ENCODE data around the gene KY.

Gene KY

DNA sequence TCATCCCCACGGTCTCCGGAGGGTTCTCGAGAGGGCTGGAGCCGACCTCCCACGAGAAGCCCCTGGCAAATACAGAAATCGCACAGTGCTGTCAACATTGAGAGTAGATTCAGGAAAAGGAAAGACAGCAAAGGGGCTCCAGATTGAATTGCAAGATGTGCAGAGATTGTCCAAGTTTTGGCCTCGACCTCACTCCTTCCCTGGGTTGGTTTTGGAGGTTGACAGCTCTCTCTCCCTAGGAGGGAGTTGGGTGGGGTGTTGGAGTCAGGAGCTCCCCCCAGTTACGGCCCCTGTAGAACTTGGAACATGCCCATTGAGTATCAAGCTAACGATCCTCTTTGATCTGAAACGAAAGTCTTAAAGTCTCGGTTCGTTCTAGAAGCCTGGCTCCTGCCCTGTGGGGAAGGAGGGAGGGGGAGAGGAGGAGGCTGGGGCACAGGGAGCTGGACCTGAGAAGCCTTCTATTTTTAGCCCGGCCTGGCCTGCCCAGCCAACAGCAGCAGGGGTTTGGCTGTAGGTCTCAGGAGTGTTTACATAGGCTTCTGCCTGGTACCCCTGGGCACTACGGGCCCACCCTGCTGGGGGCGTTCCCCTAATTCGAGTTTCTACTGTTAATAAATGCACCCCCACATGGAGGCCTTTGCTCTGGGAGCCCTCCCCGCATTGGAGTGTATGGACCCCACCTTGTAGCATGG lies 672 bp upstream of the KY start:
- H3K4me1 ChIP-seq (ENCODE audit: control insufficient read depth, insufficient read depth, low read length) = peaks cover 7% of the 10 kb centered on the region
- no peak overlapping the region for H3K9ac ChIP-seq (ENCODE audit: low read length)
- peak overlapping the region; percentile 17 for H3K4me3 ChIP-seq (ENCODE audit: low read length)

DNA sequence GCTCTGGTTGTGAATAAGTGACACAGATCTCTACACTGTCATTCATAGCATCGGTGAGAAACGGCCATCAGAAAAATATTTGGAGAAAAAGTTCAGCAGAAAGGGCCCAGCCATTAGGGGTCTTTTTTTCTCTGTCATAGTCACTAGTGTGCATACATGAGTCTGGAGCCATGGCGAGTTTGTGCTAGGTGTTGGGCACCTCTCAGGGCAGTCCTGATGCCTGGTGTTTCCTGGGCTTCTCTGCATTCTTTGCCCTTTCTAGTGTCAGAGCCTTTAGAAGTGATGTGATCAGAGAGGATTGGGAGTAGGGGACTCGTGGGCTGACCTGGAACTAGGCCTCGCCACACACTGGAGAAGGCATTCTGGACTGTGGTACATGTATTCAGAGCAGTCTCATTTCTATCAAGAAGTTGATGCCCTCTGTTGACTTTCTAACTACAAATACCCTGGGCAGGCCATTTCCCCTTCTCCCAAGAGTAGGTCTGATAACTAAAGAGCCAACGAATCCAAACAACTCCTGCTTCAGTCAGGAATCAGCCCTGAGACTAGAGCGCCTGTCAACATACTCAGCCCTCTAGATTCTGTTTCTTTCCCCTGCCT lies 1.6 kb downstream of the KY start:
- H3K9me3 ChIP-seq (ENCODE audit: control insufficient read depth, low read length) = no peaks in the 10 kb centered on the region
- H3K36me3 ChIP-seq (ENCODE audit: control insufficient read depth, insufficient read depth, low read length) = no peaks in the 10 kb centered on the region
- H3K9ac ChIP-seq (ENCODE audit: low read length) = no peak overlapping the region
- peaks cover 16% of the 10 kb centered on the region for H3K27me3 ChIP-seq (ENCODE audit: control insufficient read depth, insufficient read depth, low read length)
- peaks cover 7% of the 10 kb centered on the region for H3K4me1 ChIP-seq (ENCODE audit: control insufficient read depth, insufficient read depth, low read length)
- no peak overlapping the region for H3K4me3 ChIP-seq (ENCODE audit: low read length)

More for the DNA sequence above, 672 bp upstream of the KY start:
- no peaks in the 10 kb centered on the region for H3K9me3 ChIP-seq (ENCODE audit: control insufficient read depth, low read length)
- H3K27me3 ChIP-seq (ENCODE audit: control insufficient read depth, insufficient read depth, low read length) = peaks cover 16% of the 10 kb centered on the region
- H3K36me3 ChIP-seq (ENCODE audit: control insufficient read depth, insufficient read depth, low read length) = no peaks in the 10 kb centered on the region

DNA sequence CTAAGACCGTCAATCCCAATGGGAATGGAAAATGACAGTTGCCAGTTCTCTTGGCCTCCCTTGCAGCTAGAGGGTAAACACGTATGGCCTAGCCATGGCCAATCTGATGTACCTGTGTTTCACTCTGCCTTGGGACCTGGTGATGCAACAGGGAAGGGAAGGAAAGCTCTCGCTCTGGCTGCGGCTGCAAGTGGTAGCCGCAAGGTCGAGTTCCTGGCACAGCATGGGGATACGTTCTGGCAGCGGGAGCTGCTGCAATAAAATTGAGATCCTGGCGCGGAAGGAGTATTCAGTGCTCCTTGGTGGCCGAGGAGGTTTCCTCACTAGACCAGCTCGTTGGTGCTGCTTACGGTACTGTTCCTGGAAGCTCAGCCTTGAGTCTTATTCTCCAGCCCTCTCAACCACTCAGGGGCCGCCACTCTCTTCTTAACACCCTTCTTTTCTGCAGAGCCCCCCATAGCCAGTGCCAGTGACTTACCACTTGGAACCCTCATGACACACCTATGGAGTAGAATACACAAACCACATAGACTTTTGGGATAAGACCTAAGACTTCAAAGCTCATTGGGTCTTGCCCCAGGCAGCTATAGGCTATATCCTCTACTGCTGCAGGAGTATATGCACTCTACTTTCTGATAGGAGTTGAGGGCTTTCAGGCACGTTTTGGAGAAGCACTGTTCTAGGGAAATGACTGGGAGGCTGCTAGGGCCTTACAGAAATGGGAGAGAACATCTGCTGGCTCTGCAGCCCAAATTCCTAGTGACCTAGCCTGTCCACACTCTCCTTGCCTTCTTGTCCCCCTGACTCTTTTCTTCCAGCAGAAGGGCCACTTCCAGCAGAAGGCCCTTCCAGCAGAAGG lies 2.7 kb downstream of the KY start:
- Histone ChIP-seq H3K27me3 (ENCODE audit: control insufficient read depth, insufficient read depth, low read length) (peaks cover 16% of the 10 kb centered on the region), H3K9ac (ENCODE audit: low read length) (no peak overlapping the region), H3K4me3 (ENCODE audit: low read length) (no peak overlapping the region), H3K4me1 (ENCODE audit: control insufficient read depth, insufficient read depth, low read length) (peaks cover 7% of the 10 kb centered on the region), H3K9me3 (ENCODE audit: control insufficient read depth, low read length) (no peaks in the 10 kb centered on the region), H3K36me3 (ENCODE audit: control insufficient read depth, insufficient read depth, low read length) (no peaks in the 10 kb centered on the region)

DNA sequence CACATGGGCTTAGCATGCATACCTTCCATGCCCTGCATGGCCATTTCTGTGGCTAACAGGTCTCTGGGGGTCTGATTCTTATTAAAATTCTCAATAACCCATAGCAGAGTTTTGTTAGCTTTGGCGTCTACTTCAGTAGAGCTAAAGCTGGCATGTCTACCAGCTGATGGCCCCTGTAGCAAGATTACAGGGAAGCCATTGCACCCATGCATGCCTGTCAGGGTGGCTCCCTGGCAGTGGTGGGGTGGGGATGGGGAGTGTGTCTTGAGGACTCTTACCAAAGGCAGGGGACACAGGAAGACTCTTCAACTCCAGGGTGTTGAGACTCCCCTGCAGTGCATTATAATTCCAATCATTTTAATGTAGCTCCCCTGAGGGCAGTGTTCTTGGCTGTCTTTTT lies 4.7 kb downstream of the KY start:
- H3K4me3 ChIP-seq (ENCODE audit: low read length) = no peak overlapping the region
- no peaks in the 10 kb centered on the region for H3K36me3 ChIP-seq (ENCODE audit: control insufficient read depth, insufficient read depth, low read length)
- peaks cover 2% of the 10 kb centered on the region for H3K4me1 ChIP-seq (ENCODE audit: control insufficient read depth, insufficient read depth, low read length)
- H3K9me3 ChIP-seq (ENCODE audit: control insufficient read depth, low read length) = no peaks in the 10 kb centered on the region
- peaks cover 4% of the 10 kb centered on the region for H3K27me3 ChIP-seq (ENCODE audit: control insufficient read depth, insufficient read depth, low read length)
- no peak overlapping the region for H3K9ac ChIP-seq (ENCODE audit: low read length)

- Histone ChIP-seq H3K4me3 (ENCODE audit: low read length) (no peak overlapping the region), H3K27me3 (ENCODE audit: control insufficient read depth, insufficient read depth, low read length) (no peaks in the 10 kb centered on the region), H3K36me3 (ENCODE audit: control insufficient read depth, insufficient read depth, low read length) (no peaks in the 10 kb centered on the region), H3K9ac (ENCODE audit: low read length) (no peak overlapping the region), H3K9me3 (ENCODE audit: control insufficient read depth, low read length) (no peaks in the 10 kb centered on the region), H3K4me1 (ENCODE audit: control insufficient read depth, insufficient read depth, low read length) (no peaks in the 10 kb centered on the region)
These were observed 5.3 kb downstream of the KY start for GRCh38 chr3:134645515-134645914.

DNA sequence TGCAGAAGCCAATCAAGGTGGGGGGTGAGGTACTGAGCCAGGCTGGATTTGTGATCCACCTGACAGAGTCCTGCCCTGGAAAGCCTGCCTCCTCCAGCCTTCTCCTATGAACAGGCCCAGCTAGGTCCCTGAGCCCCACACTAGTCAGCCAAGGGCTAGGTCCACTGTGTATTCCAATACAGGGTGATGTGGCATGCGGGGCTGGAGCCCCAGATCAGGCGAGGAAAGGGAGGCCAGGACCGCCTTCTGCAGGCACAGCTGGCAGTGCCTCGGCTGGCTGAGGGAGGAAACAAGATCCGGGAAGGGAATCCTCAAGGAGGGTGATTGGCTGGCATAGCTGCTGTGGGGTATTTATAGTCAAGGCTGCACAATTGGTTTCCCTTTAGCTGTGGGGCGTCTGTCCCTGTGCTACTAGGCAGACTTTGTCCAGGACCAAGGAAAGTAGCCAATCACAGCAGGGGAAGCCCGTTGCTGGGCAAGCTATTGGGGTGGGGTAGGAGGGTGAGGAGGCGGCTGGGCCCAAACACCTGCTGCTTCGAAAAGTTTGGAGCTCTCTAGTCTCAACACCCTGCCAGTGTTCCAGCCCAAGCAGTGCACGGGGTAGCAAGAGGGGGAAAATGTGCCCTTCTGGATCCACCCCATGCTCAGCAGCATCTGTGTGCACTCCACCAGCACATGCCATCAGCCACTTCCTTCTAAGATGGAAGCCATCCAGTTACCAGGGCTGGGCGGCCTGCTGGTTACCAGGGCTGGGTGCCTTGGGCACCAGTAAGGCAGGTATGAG lies 5.9 kb downstream of the KY start:
- H3K36me3 ChIP-seq (ENCODE audit: control insufficient read depth, insufficient read depth, low read length) = no peaks in the 10 kb centered on the region
- H3K9me3 ChIP-seq (ENCODE audit: control insufficient read depth, low read length) = no peaks in the 10 kb centered on the region
- H3K4me1 ChIP-seq (ENCODE audit: control insufficient read depth, insufficient read depth, low read length) = no peaks in the 10 kb centered on the region
- H3K27me3 ChIP-seq (ENCODE audit: control insufficient read depth, insufficient read depth, low read length) = no peaks in the 10 kb centered on the region
- no peak overlapping the region for H3K4me3 ChIP-seq (ENCODE audit: low read length)
- H3K9ac ChIP-seq (ENCODE audit: low read length) = no peak overlapping the region

DNA sequence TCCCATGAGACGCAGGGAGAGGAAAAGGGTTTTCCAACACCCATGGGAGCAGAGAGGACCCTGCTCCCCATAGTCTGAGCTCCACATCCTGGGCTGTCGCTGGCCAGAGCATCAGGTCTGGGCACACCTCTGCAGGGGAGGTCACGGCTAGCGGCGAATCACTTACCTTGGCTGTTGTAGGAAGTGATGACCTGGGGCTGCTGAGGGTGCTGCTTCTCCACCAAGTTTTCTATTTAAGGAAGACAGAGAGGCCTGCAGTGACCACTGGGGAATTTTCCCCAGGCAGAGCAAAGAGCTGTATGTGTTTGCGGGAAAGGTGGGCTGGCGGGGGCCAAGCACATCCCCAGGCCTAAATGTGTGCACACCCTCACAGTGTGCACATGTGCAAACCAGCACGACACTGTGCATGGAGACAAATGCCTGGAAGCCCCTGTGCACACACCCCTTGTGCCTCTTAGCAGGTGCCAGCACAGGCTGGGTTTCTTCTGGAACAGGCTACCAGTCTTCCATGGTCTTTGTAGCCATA lies 7.6 kb downstream of the KY start:
- no peaks in the 10 kb centered on the region for H3K36me3 ChIP-seq (ENCODE audit: control insufficient read depth, insufficient read depth, low read length)
- no peak overlapping the region for H3K9ac ChIP-seq (ENCODE audit: low read length)
- no peaks in the 10 kb centered on the region for H3K4me1 ChIP-seq (ENCODE audit: control insufficient read depth, insufficient read depth, low read length)
- no peak overlapping the region for H3K4me3 ChIP-seq (ENCODE audit: low read length)
- no peaks in the 10 kb centered on the region for H3K27me3 ChIP-seq (ENCODE audit: control insufficient read depth, insufficient read depth, low read length)
- no peaks in the 10 kb centered on the region for H3K9me3 ChIP-seq (ENCODE audit: control insufficient read depth, low read length)

- Histone ChIP-seq H3K4me3 (ENCODE audit: low read length) (no peak overlapping the region), H3K27me3 (ENCODE audit: control insufficient read depth, insufficient read depth, low read length) (no peaks in the 10 kb centered on the region), H3K9me3 (ENCODE audit: control insufficient read depth, low read length) (no peaks in the 10 kb centered on the region), H3K4me1 (ENCODE audit: control insufficient read depth, insufficient read depth, low read length) (no peaks in the 10 kb centered on the region), H3K9ac (ENCODE audit: low read length) (no peak overlapping the region), H3K36me3 (ENCODE audit: control insufficient read depth, insufficient read depth, low read length) (no peaks in the 10 kb centered on the region)
These were observed 8.2 kb downstream of the KY start for GRCh38 chr3:134642445-134643149.

DNA sequence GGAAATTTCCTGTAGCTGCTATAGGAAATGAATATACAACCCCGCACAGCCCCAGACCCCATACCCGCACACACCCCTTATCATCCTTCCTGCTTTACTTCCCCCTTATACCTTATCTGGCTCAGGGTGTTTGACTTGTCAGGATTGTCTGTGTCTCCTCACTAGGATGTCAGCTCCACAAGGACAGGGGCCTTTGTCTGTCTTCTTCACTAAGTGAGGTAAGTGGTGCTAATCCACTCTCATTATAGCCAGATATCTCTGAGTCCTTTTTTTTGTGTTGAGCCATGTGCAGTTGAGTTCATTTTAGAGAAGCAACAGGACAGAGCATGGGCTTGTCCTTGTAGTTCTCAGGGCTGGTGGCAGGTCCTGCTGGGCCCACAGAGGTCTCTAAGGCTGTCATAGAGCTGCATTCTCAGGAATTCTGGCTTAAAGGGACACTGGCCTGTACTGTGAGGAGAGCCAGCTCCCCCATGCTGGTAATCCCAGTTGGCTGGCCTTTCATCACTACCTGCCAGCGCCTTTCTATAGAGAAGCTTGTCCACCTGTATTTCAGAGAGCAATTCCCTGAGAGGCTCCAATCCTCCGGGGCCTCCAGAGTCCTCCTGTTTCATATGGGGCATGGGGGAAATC lies 9.0 kb downstream of the KY start:
- H3K4me1 ChIP-seq (ENCODE audit: control insufficient read depth, insufficient read depth, low read length) = no peaks in the 10 kb centered on the region
- H3K36me3 ChIP-seq (ENCODE audit: control insufficient read depth, insufficient read depth, low read length) = no peaks in the 10 kb centered on the region
- no peaks in the 10 kb centered on the region for H3K27me3 ChIP-seq (ENCODE audit: control insufficient read depth, insufficient read depth, low read length)
- no peak overlapping the region for H3K9ac ChIP-seq (ENCODE audit: low read length)
- H3K4me3 ChIP-seq (ENCODE audit: low read length) = no peak overlapping the region
- no peaks in the 10 kb centered on the region for H3K9me3 ChIP-seq (ENCODE audit: control insufficient read depth, low read length)

DNA sequence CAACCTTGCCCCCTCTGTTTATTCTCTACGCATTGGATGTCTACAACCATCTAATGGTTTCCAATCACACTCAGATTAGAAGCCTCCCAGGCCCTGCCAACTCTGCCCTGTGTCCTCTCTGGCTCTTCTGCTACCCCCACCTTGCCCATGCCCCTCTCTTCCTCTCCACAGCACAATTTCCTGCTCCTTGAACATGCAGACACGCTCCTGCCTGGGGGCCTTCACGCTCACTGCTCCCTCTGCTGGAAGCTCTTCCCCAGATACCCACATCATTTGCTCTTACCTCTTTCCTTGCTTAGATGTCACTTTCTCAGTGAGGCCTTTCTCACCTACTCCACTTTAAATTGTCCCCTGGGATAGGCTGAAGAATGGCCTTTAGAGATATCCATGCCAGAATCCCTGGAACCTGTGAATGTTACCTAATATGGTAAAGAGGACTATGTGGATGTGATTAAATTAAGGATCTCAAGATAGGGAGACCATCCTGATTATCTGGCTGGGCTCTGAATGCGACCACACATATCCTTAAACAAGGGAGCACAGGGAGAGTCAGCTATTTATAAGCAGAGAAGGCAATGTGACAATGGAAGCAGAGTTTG lies 9.9 kb downstream of the KY start:
- H3K4me1 ChIP-seq (ENCODE audit: control insufficient read depth, insufficient read depth, low read length) = no peaks in the 10 kb centered on the region
- no peak overlapping the region for H3K4me3 ChIP-seq (ENCODE audit: low read length)
- no peaks in the 10 kb centered on the region for H3K27me3 ChIP-seq (ENCODE audit: control insufficient read depth, insufficient read depth, low read length)
- H3K9me3 ChIP-seq (ENCODE audit: control insufficient read depth, low read length) = no peaks in the 10 kb centered on the region
- no peak overlapping the region for H3K9ac ChIP-seq (ENCODE audit: low read length)
- no peaks in the 10 kb centered on the region for H3K36me3 ChIP-seq (ENCODE audit: control insufficient read depth, insufficient read depth, low read length)

All from mucosa of stomach (tissue), 1 donor.